Keratinocyte (primary cell): ENCODE measurements around the gene ZNF385A. TPM values are rescaled to one million over a fixed set of nuclear protein-coding genes. Genes with fewer than 3 reads are reported as not detected.

Experiments
- DNase-seq: peaks from one replicate; pipeline ENCODE4 v3.0.0-alpha.2; 2011; ENCODE audit warnings: low read depth, missing footprints, low spot score
- FAIRE-seq: peaks from 2 replicates; lab custom pipeline; 2011; peaks lifted over from hg19 to GRCh38; lab: Jason Lieb, UNC
- H2AFZ ChIP-seq: 2 replicates; pipeline ENCODE4 v1.6.0; 2012; ENCODE audit warnings: low read length, control low read depth, inconsistent platforms; ENCODE audit not compliant: control insufficient read depth
- H3K27ac ChIP-seq: 2 replicates; pipeline ENCODE4 v1.5.1; 2011; ENCODE audit warnings: low read length; ENCODE audit not compliant: control insufficient read depth, insufficient read depth
- H3K27me3 ChIP-seq: 3 replicates; pipeline ENCODE4 v1.6.0; 2011; ENCODE audit warnings: low read length; ENCODE audit not compliant: control insufficient read depth, insufficient read depth; ENCODE audit errors: extremely low read depth
- H3K36me3 ChIP-seq, 2 experiments: 2 replicates in 1 of 2; 3 replicates in 1 of 2; pipeline ENCODE4 v1.5.1; 2011; ENCODE audit warnings: low read length in 2 of 2, mild to moderate bottlenecking in 1 of 2; ENCODE audit not compliant: control insufficient read depth in 2 of 2, insufficient read depth in 2 of 2; ENCODE audit errors: extremely low read depth in 1 of 2
- H3K4me1 ChIP-seq: 3 replicates; pipeline ENCODE4 v1.5.1; 2011; ENCODE audit warnings: low read length; ENCODE audit not compliant: control insufficient read depth, insufficient read depth; ENCODE audit errors: extremely low read depth
- H3K4me2 ChIP-seq: 3 replicates; pipeline ENCODE4 v1.6.0; 2011; ENCODE audit warnings: low read depth, low read length; ENCODE audit not compliant: control insufficient read depth, insufficient read depth; ENCODE audit errors: extremely low read depth
- H3K4me3 ChIP-seq, 3 experiments: fragments of 200-600 bp in 1 of 3; sonication (generic) in 1 of 3; 2 replicates in 2 of 3; 3 replicates in 1 of 3; pipeline ENCODE4 v1.5.1; 2011 to 2016; ENCODE audit warnings: low read length in 3 of 3, mild to moderate bottlenecking in 3 of 3, control low read depth in 2 of 3, inconsistent platforms in 1 of 3, low read depth in 1 of 3, mixed read lengths in 1 of 3, mixed run types in 1 of 3, moderate library complexity in 1 of 3; ENCODE audit not compliant: control insufficient read depth in 2 of 3, insufficient read depth in 2 of 3; ENCODE audit errors: extremely low read depth in 1 of 3
- H3K79me2 ChIP-seq: 2 replicates; pipeline ENCODE4 v1.6.0; 2012; ENCODE audit warnings: low read length; ENCODE audit not compliant: control insufficient read depth, insufficient read depth
- H3K9ac ChIP-seq: 3 replicates; pipeline ENCODE4 v1.6.0; 2011; ENCODE audit warnings: low read length; ENCODE audit not compliant: control insufficient read depth, insufficient read depth; ENCODE audit errors: extremely low read depth
- H3K9me1 ChIP-seq: 3 replicates; pipeline ENCODE4 v1.6.0; 2011; ENCODE audit warnings: low read length; ENCODE audit not compliant: control insufficient read depth, insufficient read depth; ENCODE audit errors: extremely low read depth
- H3K9me3 ChIP-seq: 2 replicates; pipeline ENCODE4 v1.5.1; 2012; ENCODE audit warnings: low read depth, low read length; ENCODE audit not compliant: control insufficient read depth
- H4K20me1 ChIP-seq: 3 replicates; pipeline ENCODE4 v1.6.0; 2011; ENCODE audit warnings: low read length; ENCODE audit not compliant: control insufficient read depth, insufficient read depth; ENCODE audit errors: extremely low read depth
- EZH2 ChIP-seq: IDR thresholded peaks from one replicate; pipeline ENCODE4 v1.6.1; 2012; ENCODE audit warnings: inconsistent platforms, mild to moderate bottlenecking, low read length, moderate library complexity
- dilution Hi-C: fragments of 300-500 bp; cut with MboI; formaldehyde crosslinking; loops from one replicate; pipeline ENCODE4 v1.7.0; 2020; ENCODE audit warnings: low sequenced_read_pairs; ENCODE audit not compliant: extremely low pct_ligation_motif_present
- polyA plus RNA-seq, 5 experiments: library from polyadenylated mRNA; depleted of rRNA in 3 of 5; stranded (reverse) in 3 of 5; stranded (forward) in 1 of 5; unstranded in 1 of 5; fragments of >200 nt; gene quantifications; 1 replicate in 1 of 5; 2 replicates in 3 of 5; 3 replicates in 1 of 5; pipeline versions ENCODE4 v1.2.1 to v1.2.3, GENCODE V29; 2011 to 2012; ENCODE audit warnings: missing spikeins in 2 of 5, low read depth in 1 of 5, low replicate concordance in 1 of 5
- TF ChIP-seq, protein P1 (sequence below), 3 experiments: IDR thresholded peaks in 1 of 3; conservative IDR thresholded peaks in 1 of 3; optimal IDR thresholded peaks in 1 of 3; 2 replicates in 2 of 3; 3 replicates in 1 of 3; pipeline versions ENCODE3 to v1.5.1; 2011; ENCODE audit warnings: low read length in 3 of 3, mild to moderate bottlenecking in 3 of 3, moderate library complexity in 2 of 3, control low read depth in 1 of 3, inconsistent platforms in 1 of 3; ENCODE audit not compliant: insufficient read depth in 2 of 3; ENCODE audit errors: extremely low read depth in 1 of 3

ZNF385A gene
- polyA plus RNA-seq, 1 donor (not counting 4 experiments of a cell fraction or from before 2014, with no cell fraction given) = 11.4 TPM

GRCh38 chr12:54374562-54375258 is 9.8 kb downstream of the ZNF385A start:
- H3K4me3 ChIP-seq = no peak overlapping the region
- H3K79me2 ChIP-seq = peaks cover 34% of the 10 kb centered on the region
- TF ChIP-seq, protein P1, sequence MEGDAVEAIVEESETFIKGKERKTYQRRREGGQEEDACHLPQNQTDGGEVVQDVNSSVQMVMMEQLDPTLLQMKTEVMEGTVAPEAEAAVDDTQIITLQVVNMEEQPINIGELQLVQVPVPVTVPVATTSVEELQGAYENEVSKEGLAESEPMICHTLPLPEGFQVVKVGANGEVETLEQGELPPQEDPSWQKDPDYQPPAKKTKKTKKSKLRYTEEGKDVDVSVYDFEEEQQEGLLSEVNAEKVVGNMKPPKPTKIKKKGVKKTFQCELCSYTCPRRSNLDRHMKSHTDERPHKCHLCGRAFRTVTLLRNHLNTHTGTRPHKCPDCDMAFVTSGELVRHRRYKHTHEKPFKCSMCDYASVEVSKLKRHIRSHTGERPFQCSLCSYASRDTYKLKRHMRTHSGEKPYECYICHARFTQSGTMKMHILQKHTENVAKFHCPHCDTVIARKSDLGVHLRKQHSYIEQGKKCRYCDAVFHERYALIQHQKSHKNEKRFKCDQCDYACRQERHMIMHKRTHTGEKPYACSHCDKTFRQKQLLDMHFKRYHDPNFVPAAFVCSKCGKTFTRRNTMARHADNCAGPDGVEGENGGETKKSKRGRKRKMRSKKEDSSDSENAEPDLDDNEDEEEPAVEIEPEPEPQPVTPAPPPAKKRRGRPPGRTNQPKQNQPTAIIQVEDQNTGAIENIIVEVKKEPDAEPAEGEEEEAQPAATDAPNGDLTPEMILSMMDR (optimal IDR thresholded peaks at IDR 0.05 in 1 of 3, IDR thresholded peaks at IDR 0.05 in 1 of 3, conservative IDR thresholded peaks at IDR 0.05 in 1 of 3; ENCODE audit: extremely low read depth in 1 of 3, insufficient read depth in 2 of 3, low read length in 3 of 3) = no peak
- no peak for TF ChIP-seq EZH2
- H3K36me3 ChIP-seq = peaks cover 63 to 75% of the 10 kb centered on the region in 2 experiments
- H3K27me3 ChIP-seq = no peaks in the 10 kb centered on the region
- H3K4me2 ChIP-seq = peak overlapping the region; percentile 47
- DNase-seq (no peak), FAIRE-seq (no peak)
- H4K20me1 ChIP-seq = peaks cover 22% of the 10 kb centered on the region
- H3K9me1 ChIP-seq = peaks cover 3% of the 10 kb centered on the region
- H3K9me3 ChIP-seq = no peaks in the 10 kb centered on the region
- H2AFZ ChIP-seq = no peak overlapping the region
- peak overlapping the region; percentile 29 for H3K9ac ChIP-seq
- dilution Hi-C loops = no loop called here
- peak overlapping the region; percentile 9 for H3K27ac ChIP-seq
- H3K4me1 ChIP-seq = peaks cover 35% of the 10 kb centered on the region

DNA sequence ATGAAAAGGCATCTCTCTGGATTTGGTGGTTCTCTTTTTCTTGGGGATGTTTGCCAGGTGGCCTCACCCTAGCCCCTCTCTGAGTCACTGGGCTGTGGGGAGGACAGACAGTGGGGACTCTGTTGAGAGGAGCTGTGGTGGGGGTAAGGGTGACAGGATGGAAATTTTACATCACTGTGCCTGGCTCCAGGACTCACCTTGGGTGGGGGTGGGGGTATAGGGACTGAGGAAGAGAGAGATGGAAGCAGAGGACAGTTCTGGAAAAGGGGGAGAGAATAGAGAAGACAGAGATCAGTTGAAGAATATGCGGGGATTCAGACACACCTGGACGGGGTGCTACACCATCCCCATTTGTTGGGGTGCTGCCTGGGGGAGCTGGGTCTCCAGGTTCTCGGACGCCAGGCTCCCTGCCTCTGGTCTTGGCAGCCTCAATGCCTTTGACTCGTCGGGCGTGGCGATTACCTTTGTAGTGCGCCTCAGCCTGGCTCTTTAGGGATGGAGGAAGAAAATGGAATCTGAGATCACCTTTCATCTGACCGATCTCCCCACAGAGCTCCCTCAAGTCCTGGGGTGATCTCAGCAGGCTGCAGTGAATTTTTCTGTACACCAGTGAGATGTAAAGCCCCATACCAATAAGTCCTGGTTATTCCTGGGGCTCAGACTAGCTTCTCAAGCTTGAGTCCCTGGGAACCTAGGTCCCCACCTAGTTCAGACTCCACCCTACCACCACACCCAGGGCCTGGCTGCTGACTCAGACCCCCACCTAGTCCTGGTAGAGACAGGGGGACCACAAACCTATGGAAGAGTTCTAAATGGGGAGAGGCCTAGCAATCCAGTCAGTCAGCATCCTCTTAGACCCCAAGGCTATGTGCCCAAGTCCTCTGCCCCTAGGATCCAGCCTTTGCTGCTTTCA is 10.6 kb downstream of the ZNF385A start:
- Histone ChIP-seq H3K9me1 (peaks cover 3% of the 10 kb centered on the region), H3K9me3 (no peaks in the 10 kb centered on the region), H2AFZ (no peak overlapping the region), H4K20me1 (peaks cover 17% of the 10 kb centered on the region), H3K4me2 (peak overlapping the region; percentile 47), H3K27me3 (no peaks in the 10 kb centered on the region), H3K4me1 (peaks cover 31% of the 10 kb centered on the region), H3K4me3 (no peak overlapping the region), H3K9ac (peak overlapping the region; percentile 29), H3K36me3 (peaks cover 57 to 75% of the 10 kb centered on the region in 2 experiments), H3K27ac (peak overlapping the region; percentile 30), H3K79me2 (peaks cover 28% of the 10 kb centered on the region)
- no peak for DNase-seq
- dilution Hi-C loops = no loop called here
- no peak for FAIRE-seq
- TF ChIP-seq EZH2 = no peak
- TF ChIP-seq, protein P1 (optimal IDR thresholded peaks at IDR 0.05 in 1 of 3, IDR thresholded peaks at IDR 0.05 in 1 of 3, conservative IDR thresholded peaks at IDR 0.05 in 1 of 3; ENCODE audit: extremely low read depth in 1 of 3, insufficient read depth in 2 of 3, low read length in 3 of 3) = no peak
